GM12874 (cell line): ENCODE results near the gene RPUSD3.

Source experiments
- TF ChIP-seq, protein P1 (sequence below): IDR thresholded peaks from 2 replicates; pipeline ENCODE4 v1.5.1; 2011; ENCODE audit warnings: low read depth, mild to moderate bottlenecking, control low read depth, low read length, moderate library complexity; ENCODE audit not compliant: insufficient read depth

The RPUSD3 gene

GRCh38 chr3:9815986-9816385 is 27.8 kb downstream of the RPUSD3 start:
- TF ChIP-seq, protein P1, sequence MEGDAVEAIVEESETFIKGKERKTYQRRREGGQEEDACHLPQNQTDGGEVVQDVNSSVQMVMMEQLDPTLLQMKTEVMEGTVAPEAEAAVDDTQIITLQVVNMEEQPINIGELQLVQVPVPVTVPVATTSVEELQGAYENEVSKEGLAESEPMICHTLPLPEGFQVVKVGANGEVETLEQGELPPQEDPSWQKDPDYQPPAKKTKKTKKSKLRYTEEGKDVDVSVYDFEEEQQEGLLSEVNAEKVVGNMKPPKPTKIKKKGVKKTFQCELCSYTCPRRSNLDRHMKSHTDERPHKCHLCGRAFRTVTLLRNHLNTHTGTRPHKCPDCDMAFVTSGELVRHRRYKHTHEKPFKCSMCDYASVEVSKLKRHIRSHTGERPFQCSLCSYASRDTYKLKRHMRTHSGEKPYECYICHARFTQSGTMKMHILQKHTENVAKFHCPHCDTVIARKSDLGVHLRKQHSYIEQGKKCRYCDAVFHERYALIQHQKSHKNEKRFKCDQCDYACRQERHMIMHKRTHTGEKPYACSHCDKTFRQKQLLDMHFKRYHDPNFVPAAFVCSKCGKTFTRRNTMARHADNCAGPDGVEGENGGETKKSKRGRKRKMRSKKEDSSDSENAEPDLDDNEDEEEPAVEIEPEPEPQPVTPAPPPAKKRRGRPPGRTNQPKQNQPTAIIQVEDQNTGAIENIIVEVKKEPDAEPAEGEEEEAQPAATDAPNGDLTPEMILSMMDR: no peak

DNA sequence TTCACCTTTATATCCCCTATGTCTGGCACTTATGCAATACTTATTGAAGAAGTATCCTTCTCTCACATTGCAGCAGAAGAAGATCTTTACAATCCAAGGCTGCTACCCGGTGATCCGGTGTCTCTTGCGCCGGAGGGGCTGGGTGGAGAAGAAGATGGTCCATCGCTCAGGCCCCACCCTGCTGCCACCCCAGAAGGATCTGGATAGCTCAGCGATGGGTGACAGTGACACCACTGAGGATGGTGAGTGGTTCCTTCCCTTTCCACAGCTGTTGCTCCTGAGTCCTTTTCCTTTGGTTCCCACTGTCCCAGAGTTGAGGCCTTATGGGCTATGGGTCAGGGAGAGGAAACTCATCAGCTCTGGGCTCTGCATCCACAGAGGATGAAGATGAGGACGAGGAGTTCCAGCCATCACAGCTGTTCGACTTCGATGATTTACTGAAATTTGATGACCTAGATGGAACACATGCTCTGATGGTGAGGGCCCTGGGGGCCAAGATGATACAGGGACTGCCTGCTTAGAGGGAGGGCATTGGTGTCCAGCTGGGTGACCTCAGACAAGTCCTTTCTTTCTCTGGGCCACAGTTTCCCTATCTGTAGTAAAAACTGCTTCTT is 30.8 kb downstream of the RPUSD3 start:
- TF ChIP-seq, protein P1: no peak

DNA sequence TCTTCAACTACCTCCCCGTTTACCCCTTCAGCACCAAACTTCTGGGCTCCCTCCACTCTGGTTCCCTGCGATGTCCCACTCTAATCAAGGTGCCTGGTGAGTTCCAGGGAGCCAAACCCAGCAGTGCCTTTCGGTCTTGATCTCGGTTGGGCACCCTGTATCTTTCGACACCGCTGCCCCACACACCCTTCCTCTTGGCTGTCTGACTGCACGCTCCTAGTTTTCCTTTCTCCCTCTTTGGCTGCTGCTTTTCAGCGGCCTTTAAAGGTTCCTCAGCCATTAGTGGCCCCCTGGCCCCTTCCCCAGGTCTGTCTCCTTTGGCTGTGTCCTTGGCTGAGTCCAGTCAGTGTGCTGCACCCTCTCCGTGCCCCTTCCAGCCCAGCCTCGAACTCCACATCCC is 33.0 kb downstream of the RPUSD3 start:
- TF ChIP-seq, protein P1: no peak

DNA sequence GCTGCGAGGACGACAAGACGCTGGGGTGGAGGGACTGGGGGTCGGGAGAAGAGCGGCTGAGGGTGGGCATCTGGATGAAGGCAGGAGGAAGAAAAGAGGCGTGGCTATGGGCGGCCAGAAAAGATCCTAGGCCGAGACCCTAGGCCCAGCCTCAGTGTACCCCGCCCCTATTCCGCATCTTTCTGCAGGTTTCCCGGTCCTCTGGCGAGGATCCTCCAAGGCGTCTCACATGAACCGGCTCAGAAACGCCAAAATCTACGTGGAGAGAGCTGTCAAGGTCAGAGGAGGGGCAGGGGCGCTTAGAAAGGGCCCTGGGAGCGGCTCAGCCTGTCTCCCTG is 33.4 kb downstream of the RPUSD3 start:
- TF ChIP-seq, protein P1: no peak

GRCh38 chr3:9809615-9810432 is 34.0 kb downstream of the RPUSD3 start, which contains the start of gene TTLL3:
Gene TTLL3 (plus strand): TSS chr3:9810262. CDS start chr3:9810662, 400 bp downstream.
- TF ChIP-seq, protein P1: no peak

DNA sequence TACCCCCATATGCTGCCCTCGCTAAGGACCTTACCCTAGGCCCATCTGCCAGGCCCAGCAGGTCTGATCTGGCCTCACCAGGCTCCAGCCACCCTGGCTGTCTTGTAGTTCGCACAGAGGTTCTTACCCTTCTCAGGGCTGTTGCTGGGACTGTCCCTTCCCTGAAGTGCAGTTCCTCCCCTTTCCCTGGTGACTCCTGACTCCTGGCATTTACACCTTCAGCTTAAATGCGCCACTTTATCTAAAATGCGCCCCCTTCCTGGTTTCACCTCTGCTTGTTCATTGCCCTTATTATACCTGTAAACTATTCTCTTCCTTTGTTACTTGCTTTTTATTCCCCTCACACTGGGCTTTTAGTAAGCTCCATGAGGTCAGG is 34.6 kb downstream of the RPUSD3 start:
- TF ChIP-seq, protein P1: no peak

DNA sequence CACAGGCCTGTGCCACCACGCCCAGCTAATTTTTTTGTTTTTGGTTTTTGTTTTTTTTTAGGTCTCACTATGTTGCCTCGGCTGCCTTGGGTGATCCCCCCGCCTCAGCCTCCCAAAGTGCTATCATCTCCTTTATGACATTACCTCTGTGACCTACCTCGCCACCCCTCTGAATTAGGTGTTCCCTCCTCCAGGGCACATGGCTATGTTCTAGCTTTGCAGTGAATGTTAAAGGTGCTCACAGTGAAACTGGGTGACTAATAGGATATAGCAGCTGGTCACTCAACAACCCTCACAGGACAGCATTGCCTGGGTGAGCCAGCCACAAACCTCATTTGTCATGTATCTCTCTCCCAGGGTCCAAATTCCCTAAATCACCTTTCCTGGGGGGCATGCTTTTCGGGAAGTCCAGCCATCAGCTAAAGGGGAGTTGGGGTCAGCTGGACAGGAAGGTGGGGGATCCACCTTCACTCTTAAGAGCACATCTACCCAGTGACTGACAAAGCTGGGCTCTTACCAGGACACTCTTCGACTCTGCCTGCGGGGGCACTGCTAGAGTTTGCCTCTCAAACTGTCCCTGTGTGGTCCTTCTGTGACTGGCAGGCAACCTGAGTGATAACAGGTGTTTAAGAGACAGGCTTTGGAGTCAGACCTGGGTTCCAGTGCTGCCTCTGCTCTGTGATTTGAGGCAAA is 35.3 kb downstream of the RPUSD3 start:
- TF ChIP-seq, protein P1: 0 out of 2 replicates have a peak, but pooled peaks have one; percentile 31
